Suppressor macrophage (primary cell): ENCODE measurements around the gene TAX1BP1.
"Not testable (repeated sequence)": the region's sequence is repeated elsewhere in the genome, so short reads cannot be mapped to it uniquely, and the experiment has no call there.

Experiments
- DNase-seq, 4 experiments: peaks; one replicate each; pipeline ENCODE4 v3.0.0-alpha.2; 2020 to 2022

TAX1BP1 gene

GRCh38 chr7:27739301-27739908 is 557 bp upstream of the TAX1BP1 start:
- peak in 1 of 4 experiments; percentile 14 for DNase-seq

- peak; percentile 75 to 88 (median 81) for DNase-seq
Measured at GRCh38 chr7:27740449-27741086, 606 bp downstream of the TAX1BP1 start.

- DNase-seq, result not testable (repeated sequence)
Measured at GRCh38 chr7:27742091-27742710, 2.2 kb downstream of the TAX1BP1 start.

- peak in 3 of 4 experiments; percentile 19 to 44 (median 36) for DNase-seq
Measured at GRCh38 chr7:27745064-27745583, 5.2 kb downstream of the TAX1BP1 start.

- no peak for DNase-seq
Measured at GRCh38 chr7:27746486-27746885, 6.5 kb downstream of the TAX1BP1 start.

- no peak for DNase-seq
Measured at GRCh38 chr7:27746978-27747377, 7.0 kb downstream of the TAX1BP1 start.

GRCh38 chr7:27747589-27748368 is 7.8 kb downstream of the TAX1BP1 start:
- no peak for DNase-seq

- peak in 1 of 4 experiments; percentile 12 for DNase-seq
Measured at GRCh38 chr7:27750316-27750715, 10.4 kb downstream of the TAX1BP1 start.

- DNase-seq, result no peak
Measured at GRCh38 chr7:27751888-27752660, 12.1 kb downstream of the TAX1BP1 start.

GRCh38 chr7:27753863-27754262 is 13.9 kb downstream of the TAX1BP1 start:
- no peak for DNase-seq

- DNase-seq, result no peak
Measured at GRCh38 chr7:27756298-27756697, 16.3 kb downstream of the TAX1BP1 start.

- DNase-seq, result no peak
Measured at GRCh38 chr7:27759491-27759890, 19.5 kb downstream of the TAX1BP1 start.

- DNase-seq, result no peak
Measured at GRCh38 chr7:27762062-27762461, 22.1 kb downstream of the TAX1BP1 start.

- DNase-seq, result no peak
Measured at GRCh38 chr7:27763983-27764508, 24.1 kb downstream of the TAX1BP1 start.

- no peak for DNase-seq
Measured at GRCh38 chr7:27765841-27766240, 25.9 kb downstream of the TAX1BP1 start.

GRCh38 chr7:27767374-27767773 is 27.4 kb downstream of the TAX1BP1 start:
- DNase-seq, result no peak

GRCh38 chr7:27771111-27771510 is 31.1 kb downstream of the TAX1BP1 start:
- no peak for DNase-seq

- peak; percentile 28 to 54 (median 30) for DNase-seq
Measured at GRCh38 chr7:27774717-27775328, 34.9 kb downstream of the TAX1BP1 start.

GRCh38 chr7:27775782-27776181 is 35.8 kb downstream of the TAX1BP1 start:
- DNase-seq, result no peak

GRCh38 chr7:27777662-27778061 is 37.7 kb downstream of the TAX1BP1 start:
- no peak for DNase-seq

- no peak for DNase-seq
Measured at GRCh38 chr7:27779873-27780272, 39.9 kb downstream of the TAX1BP1 start.
